GM10266 (cell line): ENCODE results near the gene PEAK1.

Source experiments
- DNase-seq: peaks from one replicate; pipeline ENCODE4 v3.0.0; 2012; ENCODE audit errors: extremely low spot score
- TF ChIP-seq, protein P1 (sequence below): IDR thresholded peaks from 2 replicates; pipeline ENCODE4 v1.5.1; 2012; ENCODE audit warnings: mild to moderate bottlenecking, low read depth; ENCODE audit not compliant: control insufficient read depth, insufficient read depth; ENCODE audit errors: missing control alignments

PEAK1 gene

GRCh38 chr15:77243716-77244401 lies 176.0 kb downstream of the PEAK1 start:
- DNase-seq = no peak
- TF ChIP-seq, protein P1, sequence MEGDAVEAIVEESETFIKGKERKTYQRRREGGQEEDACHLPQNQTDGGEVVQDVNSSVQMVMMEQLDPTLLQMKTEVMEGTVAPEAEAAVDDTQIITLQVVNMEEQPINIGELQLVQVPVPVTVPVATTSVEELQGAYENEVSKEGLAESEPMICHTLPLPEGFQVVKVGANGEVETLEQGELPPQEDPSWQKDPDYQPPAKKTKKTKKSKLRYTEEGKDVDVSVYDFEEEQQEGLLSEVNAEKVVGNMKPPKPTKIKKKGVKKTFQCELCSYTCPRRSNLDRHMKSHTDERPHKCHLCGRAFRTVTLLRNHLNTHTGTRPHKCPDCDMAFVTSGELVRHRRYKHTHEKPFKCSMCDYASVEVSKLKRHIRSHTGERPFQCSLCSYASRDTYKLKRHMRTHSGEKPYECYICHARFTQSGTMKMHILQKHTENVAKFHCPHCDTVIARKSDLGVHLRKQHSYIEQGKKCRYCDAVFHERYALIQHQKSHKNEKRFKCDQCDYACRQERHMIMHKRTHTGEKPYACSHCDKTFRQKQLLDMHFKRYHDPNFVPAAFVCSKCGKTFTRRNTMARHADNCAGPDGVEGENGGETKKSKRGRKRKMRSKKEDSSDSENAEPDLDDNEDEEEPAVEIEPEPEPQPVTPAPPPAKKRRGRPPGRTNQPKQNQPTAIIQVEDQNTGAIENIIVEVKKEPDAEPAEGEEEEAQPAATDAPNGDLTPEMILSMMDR = no peak

GRCh38 chr15:77243135-77243534 lies 176.8 kb downstream of the PEAK1 start:
- DNase-seq = no peak
- TF ChIP-seq, protein P1 = no peak

- TF ChIP-seq, protein P1 = no peak
- no peak for DNase-seq
These were observed 179.9 kb downstream of the PEAK1 start for GRCh38 chr15:77239882-77240608.

GRCh38 chr15:77235566-77235965 lies 184.3 kb downstream of the PEAK1 start:
- DNase-seq = no peak
- TF ChIP-seq, protein P1 = no peak

- TF ChIP-seq, protein P1 = no peak
- no peak for DNase-seq
These were observed 191.1 kb downstream of the PEAK1 start for GRCh38 chr15:77228828-77229227.

- DNase-seq = no peak
- TF ChIP-seq, protein P1 = no peak
These were observed 193.3 kb downstream of the PEAK1 start for GRCh38 chr15:77226652-77227051.

DNA sequence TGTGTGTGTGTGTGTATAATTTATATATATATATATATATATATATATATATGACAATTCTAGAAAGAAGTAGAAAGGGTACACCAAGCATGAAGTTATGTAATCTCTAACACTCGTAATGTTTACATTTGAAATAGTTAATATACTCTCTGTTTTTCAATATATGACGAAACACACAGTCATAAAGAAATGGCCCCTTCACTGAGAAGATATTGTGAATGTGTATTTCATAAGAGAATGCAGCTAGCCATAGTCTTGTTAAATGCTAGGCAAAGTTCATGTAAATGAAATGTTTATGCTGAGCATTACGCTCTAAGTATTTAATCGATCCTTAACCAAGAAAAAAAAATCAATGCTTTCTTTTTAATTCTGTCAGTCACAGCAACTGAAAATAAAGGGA lies 194.3 kb downstream of the PEAK1 start:
- no peak for DNase-seq
- TF ChIP-seq, protein P1 = no peak
